Stimulated activated CD4-positive, alpha-beta T cell treated with anti-CD3 and anti-CD28 coated beads, Interleukin-12 subunit alpha, Interleukin-12 subunit beta, amount 100 ng/mL, for 4 hours (primary cell): ENCODE results near the gene THSD4.
A peak's percentile ranks its signal among the peaks of the same experiment; 100 is the strongest.

Source experiments
- DNase-seq: peaks from one replicate; pipeline ENCODE4 v3.0.0-alpha.2; 2020

Gene THSD4

DNA sequence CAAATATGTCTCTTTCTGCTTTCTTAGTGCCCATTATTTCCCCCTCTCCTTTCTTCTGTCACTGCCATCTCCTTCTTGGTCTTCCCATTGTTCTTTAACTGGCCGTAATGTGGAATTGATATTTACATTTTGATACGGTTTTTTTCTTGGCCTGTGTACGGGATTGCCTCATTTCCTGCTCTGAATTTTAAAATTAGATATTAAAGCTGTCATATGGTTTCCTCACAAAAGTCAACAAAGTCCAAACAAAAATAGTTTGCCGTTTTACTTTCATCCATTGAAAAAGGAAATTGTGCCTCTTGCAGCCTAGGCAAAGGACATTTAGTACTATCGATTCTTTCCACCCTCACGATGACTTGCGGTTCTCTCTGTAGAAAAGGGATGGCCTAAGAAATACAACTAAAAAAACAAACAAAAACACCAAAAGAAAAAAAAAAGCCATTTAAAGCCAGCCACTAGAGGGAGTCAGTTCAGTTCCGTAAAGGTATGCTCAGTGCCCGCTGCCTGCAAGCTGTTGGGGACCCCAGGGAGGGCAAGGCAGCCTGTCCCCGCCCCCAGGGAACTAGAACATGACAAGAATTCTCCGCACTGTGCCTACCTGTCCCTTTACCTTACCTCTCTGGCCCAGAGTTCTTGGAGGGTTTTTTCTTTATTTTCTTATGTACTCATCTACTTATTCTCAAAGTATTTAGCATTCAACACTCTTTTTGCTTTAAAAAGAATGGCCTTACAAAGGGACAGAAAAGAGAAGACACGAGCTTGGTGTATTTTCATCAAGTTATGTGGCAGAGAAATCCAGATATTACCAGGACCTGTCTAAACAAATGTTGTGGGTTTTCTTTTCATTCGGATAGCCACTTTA, 665.1 kb downstream of the THSD4 start:
- peak; percentile 7 for DNase-seq

DNA sequence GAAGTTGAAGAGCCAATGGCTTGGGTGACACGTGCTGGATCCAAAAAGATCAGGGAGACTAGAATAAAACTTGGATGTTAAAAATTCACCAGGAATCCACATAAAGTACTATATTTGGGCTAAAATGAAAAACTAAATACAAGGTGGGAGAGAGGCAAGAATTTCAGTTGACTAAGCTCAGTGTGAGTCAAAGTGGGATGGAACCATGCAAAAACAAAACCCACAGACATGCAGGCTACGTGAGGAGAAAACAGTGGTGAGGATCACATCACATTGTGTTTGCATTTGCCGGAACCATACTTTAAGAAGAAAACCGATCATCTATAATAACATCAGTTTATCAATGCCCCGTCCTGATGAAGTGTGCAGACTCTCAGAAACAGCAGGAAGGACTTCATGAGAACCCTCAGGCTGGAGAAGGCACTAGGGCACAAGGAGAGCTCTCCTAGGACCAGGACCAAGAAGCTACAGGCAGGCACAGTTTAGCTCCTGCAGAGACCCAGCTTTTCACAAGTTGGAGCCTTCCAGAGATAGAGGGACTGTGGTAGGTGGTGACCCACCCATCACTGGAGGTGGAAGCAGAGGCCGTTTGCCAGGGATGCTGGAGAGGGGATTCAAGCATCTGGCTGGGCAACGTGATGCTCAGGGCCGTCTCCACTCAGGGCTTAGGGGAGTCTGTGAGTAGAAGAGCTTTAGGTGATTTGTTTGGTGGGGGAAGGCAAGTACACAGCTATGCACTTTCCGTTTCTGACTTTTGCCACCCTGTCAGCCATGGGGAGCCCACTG, 666.1 kb downstream of the THSD4 start:
- DNase-seq: no peak

DNA sequence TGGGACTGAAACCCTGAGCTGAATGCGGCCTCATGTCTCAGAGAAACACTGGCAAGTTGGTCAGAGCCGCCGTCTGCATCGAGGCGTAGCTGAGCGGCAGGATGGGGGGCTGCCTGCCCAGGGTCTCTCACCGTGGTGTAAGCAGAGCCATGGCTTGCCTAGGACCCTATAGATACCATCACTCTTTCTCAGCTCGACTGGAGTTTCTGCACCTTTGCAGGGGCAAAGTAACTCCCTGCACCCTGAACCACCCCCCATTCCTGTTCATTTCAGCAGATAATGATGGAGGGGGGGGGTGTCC, 666.6 kb downstream of the THSD4 start:
- DNase-seq: no peak

DNA sequence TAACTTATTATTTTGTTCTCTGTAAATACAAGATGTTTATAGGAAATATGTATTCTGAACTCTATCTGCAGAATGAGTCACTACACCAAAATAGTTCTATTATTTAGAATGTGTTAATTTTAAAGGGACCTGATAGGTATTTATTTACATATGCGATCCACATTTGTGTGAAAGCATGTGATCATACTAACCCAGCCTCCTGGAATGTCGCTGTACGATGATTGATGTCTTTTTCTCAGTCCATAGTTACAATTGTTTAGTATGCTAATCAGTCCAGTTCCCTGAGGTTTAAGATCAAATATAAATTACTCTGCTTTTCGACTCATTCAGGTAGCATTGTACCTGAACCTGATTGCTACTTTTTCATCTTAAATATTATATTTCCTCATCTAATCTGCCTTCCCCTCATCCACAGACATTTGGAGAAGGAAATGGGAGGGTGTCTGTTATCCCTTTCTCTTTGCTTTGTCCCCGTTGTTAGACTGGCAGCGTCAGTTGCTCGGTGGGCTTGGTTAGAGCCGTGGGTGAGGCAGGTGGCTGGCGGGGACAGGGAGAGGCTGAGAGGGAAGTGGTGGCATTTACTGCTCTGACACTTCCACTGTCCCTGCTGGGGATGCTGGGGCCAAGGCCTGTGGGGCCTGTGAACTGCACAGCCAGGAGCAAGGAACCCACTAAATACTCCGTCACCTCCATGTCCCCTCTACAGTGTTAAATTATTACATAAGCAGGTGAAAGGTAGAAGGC, 667.3 kb downstream of the THSD4 start:
- DNase-seq: no peak

DNA sequence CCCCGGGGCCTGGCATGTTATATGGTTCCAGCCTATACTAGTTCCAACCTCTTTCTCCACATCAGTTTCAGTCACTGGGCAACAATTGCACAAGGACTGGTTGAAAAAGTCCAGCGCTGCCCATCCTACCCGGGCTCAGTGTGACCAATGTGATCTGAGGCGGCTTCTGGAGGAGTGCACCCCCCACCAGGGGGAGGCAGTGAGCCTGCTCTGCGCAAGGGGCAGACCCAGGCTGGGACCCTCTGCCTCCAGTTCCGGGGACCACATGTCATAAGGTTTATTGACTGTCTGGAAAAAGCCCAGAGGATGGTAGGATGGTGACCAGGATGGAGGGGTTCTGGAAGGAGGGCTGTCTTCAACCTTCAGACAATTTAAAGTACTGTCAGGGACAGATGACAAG, 669.4 kb downstream of the THSD4 start:
- peak; percentile 14 for DNase-seq

DNA sequence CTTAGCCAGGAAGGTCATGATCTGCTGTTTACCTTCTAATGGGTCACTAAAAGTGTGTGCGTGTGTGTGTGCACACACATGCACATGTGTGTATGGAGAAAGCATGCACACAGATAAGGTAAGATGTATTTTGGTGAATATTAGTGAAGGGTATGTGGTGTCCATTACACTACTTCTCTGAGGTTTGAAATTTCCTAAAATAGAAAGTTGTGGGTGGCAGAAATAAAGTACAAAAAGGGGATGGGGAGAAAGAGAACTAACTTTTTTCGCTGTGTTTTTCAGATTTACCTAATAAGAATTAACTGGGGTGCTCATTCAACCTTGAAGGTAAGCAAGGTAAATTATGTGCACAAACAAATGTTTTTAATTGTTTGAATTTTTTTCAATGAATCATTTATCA, 670.7 kb downstream of the THSD4 start:
- no peak for DNase-seq

DNA sequence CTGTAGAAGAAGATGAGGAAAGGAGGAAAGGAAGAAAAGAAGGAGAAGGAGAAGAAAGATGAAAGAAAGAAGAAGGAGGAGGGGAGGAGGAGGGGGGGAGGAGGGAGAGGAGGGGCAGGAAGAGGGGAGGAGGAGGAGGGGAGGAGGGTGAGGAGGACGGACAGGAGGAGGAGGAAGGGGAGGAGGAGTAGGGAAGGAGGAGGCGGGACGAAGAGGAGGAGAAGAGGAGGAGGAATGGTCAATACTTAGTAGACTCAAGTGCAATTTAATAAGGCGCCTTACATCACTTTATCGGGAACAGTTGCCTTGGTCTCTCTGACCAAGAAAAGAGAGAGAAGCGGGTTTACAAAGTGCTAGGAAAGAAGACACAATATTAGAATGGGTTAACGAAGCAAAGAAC, 671.4 kb downstream of the THSD4 start:
- no peak for DNase-seq

DNA sequence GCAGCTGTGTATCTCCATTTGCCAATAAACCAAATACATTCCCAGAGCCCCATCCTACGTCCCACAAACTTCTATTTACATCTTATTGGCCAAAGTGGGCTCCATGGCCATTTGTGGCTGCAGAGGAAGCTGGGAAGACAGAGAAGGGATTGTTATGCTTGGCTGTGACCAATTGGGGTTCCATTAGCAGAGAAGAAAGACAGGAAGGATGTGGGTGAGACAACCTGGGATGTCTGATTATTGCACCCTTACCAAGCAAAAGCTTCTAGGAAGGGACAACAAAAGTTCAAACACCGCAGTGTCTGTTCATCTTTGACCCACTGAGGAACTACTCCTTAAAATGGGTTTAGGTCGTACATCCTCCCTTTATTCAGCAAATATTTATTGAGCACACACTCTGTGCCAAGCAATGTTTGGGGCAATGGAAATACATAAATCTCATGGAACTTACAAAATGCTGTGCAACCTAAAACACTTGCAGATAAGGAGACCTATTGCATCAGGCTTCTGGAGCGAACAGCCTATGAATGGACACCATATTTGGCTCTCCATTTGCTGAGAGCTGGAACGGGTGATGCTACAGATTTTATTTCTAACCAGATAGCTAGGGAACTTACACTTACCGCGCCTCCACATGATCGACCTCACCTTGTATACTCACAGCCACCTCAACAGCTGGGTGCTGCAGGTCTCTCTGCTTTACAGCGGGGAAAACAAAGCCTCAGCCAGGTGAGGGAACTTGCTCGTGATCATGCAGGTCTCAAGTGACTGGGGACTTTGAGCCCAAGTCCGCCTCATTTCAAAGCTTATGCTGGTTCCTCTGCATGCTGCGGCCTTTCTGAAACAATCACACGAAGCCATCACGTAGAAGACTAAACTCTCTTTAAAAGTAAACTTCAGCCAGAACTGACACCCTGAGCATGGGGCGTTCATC, 673.6 kb downstream of the THSD4 start:
- DNase-seq: no peak

DNA sequence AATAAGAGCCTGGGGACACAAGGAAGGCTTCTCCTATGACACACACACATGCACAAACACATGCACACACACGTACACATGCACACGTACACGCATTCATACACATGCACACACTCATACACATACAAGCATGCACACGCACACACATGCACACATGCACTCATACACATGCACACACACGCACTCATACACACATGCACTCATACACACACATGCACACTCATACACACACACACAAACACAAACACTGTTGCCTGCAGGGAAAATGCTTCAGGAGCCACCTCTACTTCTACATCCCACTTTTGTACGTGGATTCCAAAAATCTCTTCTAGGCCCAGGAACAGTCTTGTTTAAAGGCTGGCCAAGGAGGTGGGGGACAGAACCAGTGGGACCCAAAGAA, 674.3 kb downstream of the THSD4 start:
- no peak for DNase-seq

DNA sequence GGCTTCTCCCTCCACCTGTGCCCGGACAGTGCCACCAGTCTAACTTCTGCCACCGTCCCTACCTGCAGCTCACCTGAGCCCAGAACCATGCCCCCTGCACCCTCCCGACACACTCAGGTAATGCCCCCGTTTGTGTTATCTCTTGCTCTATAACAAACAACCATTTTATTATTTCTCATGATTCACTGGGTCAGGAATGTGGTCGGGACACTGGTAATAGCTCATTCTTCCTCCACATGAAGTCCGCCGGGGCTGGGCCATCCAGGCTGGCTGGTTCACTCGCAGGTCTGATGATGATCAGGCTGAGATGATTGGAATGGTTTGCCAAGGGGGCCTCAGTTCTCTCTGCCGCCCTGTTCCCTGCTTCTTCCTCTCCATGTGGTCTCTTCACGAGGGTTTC, 674.8 kb downstream of the THSD4 start:
- no peak for DNase-seq

DNA sequence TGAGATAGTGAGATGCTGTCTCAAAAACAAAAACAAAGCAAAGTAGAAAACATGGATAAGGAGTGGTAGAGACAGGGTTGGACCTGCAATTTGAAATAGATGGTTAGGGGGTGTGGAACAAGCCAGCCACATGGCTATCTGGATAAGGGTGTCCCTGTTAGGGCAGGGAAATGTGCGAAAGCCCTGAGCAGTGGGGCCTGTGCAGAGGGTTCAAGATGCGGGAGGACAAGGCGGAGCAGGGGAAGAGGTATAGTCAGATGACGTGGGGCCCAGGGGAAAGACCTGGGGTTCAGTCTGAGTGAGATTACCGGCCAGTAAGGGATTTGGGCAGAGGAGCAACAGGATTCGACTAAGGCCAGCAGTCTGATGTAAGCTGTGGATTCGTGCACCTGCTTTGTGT, 676.7 kb downstream of the THSD4 start:
- no peak for DNase-seq

DNA sequence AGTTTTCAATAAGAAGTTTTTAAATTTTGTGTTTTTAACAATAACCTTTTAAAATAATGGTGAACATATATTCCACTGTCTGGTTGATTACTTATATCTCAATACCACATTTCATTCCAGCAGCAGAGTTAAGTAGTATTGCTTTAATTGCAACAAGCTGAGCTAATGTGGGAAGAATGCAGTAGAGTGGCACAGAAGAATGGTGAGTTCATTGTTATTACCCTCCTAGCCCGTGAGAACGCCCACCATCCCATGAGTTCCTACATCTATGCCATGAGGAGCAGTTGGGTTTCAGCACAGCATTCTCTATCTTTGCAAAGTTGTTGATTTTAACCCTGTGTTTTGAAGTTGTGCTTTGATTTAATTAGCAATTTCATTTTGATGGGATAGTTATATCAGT, 677.2 kb downstream of the THSD4 start:
- no peak for DNase-seq

DNA sequence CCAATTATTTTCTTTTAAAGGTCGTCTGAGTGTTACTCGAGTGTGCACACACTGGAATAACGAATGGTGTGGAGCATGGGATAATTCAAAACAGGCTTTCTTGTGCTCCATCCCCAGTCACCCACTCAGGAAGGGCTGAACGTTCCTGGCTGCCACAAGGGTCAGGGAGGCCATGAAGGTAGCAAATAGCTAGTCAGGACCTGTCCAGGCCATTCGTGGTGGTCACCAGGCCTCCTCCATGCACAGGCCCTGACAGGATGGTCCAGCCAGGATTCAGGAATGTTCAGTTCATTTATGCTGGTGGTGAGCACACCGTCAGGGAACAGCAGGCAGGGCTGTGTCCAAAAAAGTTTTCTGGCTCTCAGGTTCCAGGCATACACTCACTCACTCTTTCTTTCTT, 683.4 kb downstream of the THSD4 start:
- no peak for DNase-seq

DNA sequence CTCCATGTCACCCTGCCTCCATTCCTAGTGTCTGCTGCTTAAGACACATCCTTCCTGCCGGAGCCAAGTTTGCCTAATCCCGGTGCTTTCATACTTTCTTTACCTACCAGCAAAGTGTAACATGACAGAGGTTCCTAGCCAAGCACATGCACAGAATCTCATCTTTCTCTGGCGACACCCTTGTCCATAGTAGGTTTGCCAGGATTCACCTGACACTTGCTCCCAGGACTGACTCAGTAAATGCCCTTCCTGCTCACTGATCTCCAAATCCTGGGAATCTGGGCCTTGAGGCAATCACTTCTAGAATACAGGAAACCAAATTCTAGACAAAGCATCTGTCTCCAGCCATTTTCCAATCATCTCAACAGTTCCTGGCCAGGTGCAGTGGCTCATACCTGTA, 684.9 kb downstream of the THSD4 start:
- no peak for DNase-seq

DNA sequence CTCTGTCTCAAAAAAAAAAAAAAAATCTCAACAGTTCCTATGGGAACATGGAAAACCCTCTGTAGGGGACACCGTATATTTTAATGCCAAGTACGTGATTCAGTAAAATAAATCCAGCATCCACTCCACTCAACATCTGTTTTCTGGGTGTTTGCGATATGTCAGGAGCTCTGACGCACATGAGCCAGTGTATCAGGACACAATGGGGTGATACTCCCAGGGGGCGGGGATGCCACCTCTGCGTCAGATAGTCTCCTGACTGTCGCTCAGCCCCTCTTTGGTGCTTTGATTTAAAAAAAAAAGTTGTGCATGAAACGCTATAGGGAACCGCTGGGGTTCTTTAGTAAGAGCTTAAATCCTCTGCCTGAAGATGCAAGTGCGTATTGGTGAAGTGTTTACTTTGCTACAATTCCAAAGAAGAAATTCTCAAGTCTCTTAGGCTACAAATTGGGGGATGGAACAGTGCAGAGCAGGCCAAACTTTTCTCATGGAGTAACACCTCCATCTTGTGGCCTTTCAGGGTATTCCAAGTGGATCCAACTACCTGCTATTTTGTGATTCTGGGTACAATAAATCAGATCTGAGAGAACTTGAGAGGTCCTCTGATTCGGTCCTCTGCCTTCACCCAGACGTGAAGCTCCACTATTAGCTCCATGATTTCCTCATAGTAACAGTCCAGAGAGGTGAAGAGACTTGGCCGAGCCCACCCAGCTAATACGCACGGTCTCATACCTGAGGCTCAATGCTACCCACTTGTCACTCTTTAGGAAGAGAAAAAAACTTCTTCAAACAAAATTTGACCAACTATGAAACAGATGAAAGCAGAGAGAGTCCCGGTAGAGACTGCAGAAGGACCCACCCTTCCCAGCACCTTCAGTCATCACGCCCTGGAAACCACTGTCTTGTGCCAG, 685.8 kb downstream of the THSD4 start:
- DNase-seq: no peak

DNA sequence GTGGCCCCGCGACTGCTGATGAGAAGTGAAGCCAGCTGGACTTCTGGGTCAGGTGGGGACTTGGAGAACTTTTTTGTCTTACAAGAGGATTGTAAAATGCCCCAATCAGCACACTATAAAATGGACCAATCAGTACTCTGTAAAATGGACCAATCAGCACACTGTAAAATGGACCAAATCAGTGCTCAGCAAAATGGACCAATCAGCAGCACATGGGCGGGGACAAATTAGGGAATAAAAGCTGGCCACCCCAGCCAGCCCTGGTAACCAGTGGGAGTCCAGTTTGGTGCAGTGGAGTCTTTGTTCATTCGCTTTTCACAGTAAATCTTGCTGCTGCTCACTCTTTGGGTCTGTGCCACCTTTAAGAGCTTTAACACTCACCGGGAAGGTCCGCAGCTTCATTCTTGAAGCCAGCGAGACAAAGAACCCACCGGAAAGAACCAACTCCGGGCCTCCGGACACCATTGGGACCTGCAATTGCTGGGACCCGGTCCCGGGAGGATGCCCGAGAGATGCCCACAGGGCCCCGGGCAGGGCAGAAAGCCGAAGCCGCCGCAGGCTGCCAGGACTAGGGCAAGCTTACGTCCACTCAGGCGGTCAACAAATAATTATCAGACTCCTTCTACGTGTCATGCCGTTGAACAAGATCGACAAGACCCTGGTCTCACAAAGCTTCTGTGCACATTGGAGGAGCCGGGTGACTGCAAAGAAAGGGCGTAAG, 686.8 kb downstream of the THSD4 start:
- no peak for DNase-seq

DNA sequence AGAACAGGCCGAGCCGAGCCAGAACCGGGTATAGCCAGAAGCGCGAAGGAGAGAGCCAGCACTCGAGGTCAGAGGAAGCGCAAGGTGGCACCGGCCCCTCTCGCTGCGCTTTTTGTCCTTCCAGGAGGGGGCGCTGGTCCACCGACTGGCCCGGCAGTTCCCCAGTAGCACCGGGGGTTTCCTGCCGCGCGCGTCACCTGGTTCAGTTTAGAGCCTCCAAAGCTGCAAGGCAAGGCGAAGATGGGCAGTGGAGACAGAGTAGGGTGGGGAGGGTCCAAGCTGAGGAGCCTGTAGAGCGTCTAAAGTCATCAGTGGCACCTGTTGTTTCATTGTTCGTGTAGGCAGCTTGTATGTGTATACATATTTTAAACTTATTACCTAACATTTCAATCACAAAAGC, 687.5 kb downstream of the THSD4 start:
- DNase-seq: peak; percentile 5

DNA sequence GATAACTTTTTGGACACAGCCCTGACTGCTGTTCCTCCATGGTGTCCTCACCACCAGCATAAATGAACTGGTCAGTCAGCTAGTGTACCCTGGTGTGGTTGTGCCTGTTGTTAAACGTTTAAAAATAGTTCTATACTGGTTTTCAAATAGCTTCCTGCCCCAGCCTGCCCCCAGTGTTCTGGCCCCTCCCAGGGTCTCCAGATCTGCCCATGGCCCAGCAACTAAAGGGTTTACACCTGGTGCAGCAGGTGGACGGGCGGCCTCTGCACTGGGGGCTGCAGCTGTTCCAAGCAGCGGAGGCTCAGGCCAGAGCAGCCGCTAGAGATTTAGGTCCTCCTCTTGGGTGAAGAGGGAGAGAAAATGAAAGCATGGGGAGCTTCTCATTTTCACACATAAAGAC, 689.0 kb downstream of the THSD4 start:
- DNase-seq: no peak

DNA sequence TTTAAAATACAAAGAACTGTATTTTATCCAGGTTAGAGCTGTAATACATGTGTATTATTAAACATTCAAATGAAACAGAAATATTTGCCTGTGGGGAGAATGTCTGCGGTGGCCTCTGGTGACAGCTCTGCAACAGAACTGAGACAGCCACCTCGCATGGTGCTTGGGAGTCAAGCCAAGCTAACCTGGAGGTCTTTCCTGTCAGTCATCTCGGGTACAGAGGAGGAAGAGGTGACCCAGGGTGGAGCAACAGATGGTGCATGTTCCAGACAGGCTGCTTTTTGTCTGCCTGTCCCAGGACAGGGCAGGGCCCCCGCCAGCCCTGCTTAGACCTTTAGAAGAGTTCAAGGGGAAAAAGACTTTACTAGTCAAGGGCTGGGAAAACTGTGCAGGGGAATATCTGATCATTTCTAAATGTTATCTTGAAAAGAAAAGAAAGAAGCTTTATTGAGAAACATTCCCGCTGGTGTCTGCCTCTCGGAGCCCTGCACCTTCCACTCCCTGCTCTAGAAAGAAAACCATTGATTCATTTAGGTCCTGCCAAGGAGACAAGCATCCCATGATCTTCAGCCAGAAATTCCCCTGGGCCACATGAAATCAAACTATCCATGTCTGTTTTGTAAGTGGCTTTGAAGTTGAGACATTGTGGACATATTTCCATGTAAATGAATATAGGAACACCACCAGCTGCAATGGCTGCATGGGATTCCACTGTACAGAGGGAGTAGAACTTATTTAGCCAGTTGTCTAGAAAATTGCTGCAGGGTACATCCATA, 689.6 kb downstream of the THSD4 start:
- no peak for DNase-seq

DNA sequence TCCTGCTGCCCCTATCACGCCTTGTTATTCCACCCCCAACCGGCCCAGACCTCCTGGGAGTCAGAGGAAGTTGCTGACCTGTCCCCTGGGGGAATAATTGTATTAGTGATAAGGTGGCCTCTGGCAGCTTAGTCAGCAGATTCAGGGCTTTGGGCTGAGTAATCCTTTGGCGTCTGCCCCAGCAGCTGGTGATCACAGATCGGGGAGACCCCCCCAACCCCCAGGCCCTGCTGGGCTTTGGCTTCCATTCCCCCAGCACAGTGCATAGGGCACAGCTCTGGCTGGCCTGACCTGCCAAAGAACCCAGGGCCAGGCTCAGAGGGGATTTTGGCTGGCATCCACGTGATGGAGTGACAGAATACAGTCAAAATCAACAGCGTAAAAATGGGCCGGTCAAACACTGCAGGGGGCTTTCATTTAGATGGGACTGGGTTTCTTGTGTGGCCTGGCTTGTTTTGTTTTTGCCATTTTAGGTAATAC, 691.2 kb downstream of the THSD4 start:
- DNase-seq: no peak
